ENCODE results near the gene POLR3F. TPM values are rescaled to one million over a fixed set of nuclear protein-coding genes. Genes with fewer than 3 reads are reported as not detected.
"Not testable (repeated sequence)": the region's sequence is repeated elsewhere in the genome, so short reads cannot be mapped to it uniquely, and the experiment has no call there.

The POLR3F gene
- total and polyA plus RNA-seq, 2 experiments from 2014 or later: 9.1 to 10.8 TPM

DNA sequence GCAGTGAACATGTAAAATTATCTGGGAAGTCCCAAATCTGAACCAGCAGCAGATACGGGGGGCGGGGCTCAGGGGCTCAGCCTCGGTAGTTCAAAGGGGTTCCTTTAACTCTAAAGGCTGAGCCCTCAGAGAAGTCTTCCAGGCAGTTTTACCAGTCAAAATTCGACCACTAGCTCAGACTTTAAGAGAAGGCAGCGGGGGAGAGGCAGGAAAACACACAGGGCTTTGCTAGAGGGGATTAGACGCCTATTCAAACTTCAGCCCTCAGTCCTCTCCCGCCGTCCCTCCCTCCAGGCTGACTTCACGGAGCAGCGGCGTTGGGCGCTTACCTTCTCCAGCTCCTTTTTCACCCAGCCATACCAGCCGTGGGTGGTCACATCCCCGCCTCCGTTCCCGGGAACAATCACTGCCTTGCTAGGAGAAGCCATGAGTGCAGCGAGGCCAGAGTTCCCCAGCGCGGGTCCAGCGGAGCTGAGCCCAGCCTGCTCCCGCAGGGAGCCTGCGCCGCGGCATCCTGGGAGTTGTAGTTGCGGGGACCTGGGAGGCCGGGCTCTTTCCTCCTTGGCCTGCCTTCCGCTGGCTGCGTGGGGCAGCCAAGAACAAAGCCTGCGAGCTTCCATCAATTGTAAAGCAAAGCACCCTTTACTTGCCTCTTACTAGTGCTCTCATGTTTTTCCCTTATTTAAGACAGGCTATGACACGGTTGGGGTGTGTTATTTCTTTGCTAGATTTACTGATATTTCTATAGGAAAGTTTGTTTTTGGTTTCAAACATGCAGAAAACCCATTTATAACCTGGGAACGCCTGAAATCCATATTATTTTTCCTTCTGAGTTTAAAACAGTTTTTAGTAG is 29.8 kb downstream of the POLR3F start, which contains the start of gene RBBP9:
Gene RBBP9, minus strand, starts transcription at position 486 of the 853 bp plus-strand sequence. Its CDS starts 58 bp downstream, at position 428.
- DNase-seq (ENCODE audit: low spot score): peak; percentile 90
- Histone ChIP-seq H3K27ac (peak within 1 kb of the TSS; percentile 54), H4K20me1 (ENCODE audit: insufficient read depth, poor library complexity, severe bottlenecking) (no peaks in the 10 kb centered on the region), H3K36me3 (replicated peaks; ENCODE audit: insufficient read depth, low read depth) (no peaks in the 10 kb centered on the region), H3K27me3 (no peaks in the 10 kb centered on the region), H2AFZ (peak within 1 kb of the TSS; percentile 84), H3K4me1 (ENCODE audit: insufficient read depth) (no peaks in the 10 kb centered on the region), H3K4me3 (peak within 1 kb of the TSS; percentile 47), H3K9me3 (ENCODE audit: low read depth) (no peaks in the 10 kb centered on the region), H3K4me2 (peak within 1 kb of the TSS; percentile 73), H3K79me2 (peaks cover 10% of the 10 kb centered on the region), H3K9me2 (replicated peaks; ENCODE audit: insufficient read depth) (no peaks in the 10 kb centered on the region)
- no peak for TF ChIP-seq CTCF (IDR thresholded peaks at IDR 0.05; ENCODE audit: poor library complexity)
- TF ChIP-seq EZH2phosphoT487 (IDR thresholded peaks at IDR 0.05; ENCODE audit: low read depth, severe bottlenecking, unreplicated experiment): no peak
- no peak for TF ChIP-seq EZH2 (IDR thresholded peaks at IDR 0.05; ENCODE audit: borderline replicate concordance)
- WGBS (ENCODE audit: low lambda C conversion rate, missing lambda C conversion rate): 4% methylated on average over 31 of the region's 31 CpGs

- H3K36me3 ChIP-seq (replicated peaks; ENCODE audit: insufficient read depth, low read depth): no peaks in the 10 kb centered on the region
- peaks cover 10% of the 10 kb centered on the region for H3K79me2 ChIP-seq
- H4K20me1 ChIP-seq (ENCODE audit: insufficient read depth, poor library complexity, severe bottlenecking): no peaks in the 10 kb centered on the region
- 90% methylated on average over 3 of the region's 3 CpGs for WGBS (ENCODE audit: low lambda C conversion rate, missing lambda C conversion rate)
- DNase-seq (ENCODE audit: low spot score): no peak
- H3K9me2 ChIP-seq (replicated peaks; ENCODE audit: insufficient read depth): no peaks in the 10 kb centered on the region
- H3K9me3 ChIP-seq (ENCODE audit: low read depth): no peaks in the 10 kb centered on the region
- no peak overlapping the region for H3K4me3 ChIP-seq
- no peaks in the 10 kb centered on the region for H3K27me3 ChIP-seq
- H3K27ac ChIP-seq: peak overlapping the region; percentile 54
- no peaks in the 10 kb centered on the region for H3K4me1 ChIP-seq (ENCODE audit: insufficient read depth)
- H3K4me2 ChIP-seq: peak overlapping the region; percentile 63
- H2AFZ ChIP-seq: peak overlapping the region; percentile 84
- TF ChIP-seq EZH2phosphoT487 (IDR thresholded peaks at IDR 0.05; ENCODE audit: low read depth, severe bottlenecking, unreplicated experiment) (no peak), CTCF (IDR thresholded peaks at IDR 0.05; ENCODE audit: poor library complexity) (no peak), EZH2 (IDR thresholded peaks at IDR 0.05; ENCODE audit: borderline replicate concordance) (no peak)
These were observed 30.4 kb downstream of the POLR3F start for GRCh38 chr20:18497603-18498002.

GRCh38 chr20:18501672-18502071 is 34.5 kb downstream of the POLR3F start:
- H4K20me1 ChIP-seq (ENCODE audit: insufficient read depth, poor library complexity, severe bottlenecking); H3K36me3 ChIP-seq (replicated peaks; ENCODE audit: insufficient read depth, low read depth); DNase-seq (ENCODE audit: low spot score); H3K9me3 ChIP-seq (ENCODE audit: low read depth); H3K27me3 ChIP-seq; H3K79me2 ChIP-seq; H3K4me1 ChIP-seq (ENCODE audit: insufficient read depth); H3K4me2 ChIP-seq; H2AFZ ChIP-seq; H3K4me3 ChIP-seq; H3K9me2 ChIP-seq (replicated peaks; ENCODE audit: insufficient read depth); H3K27ac ChIP-seq: not testable (repeated sequence)
- WGBS (ENCODE audit: low lambda C conversion rate, missing lambda C conversion rate): 77% methylated on average over 1 of the region's 1 CpG

GRCh38 chr20:18504479-18505060 is 37.4 kb downstream of the POLR3F start:
- Histone ChIP-seq H2AFZ (no peak overlapping the region), H3K79me2 (peaks cover 16% of the 10 kb centered on the region), H3K4me2 (no peak overlapping the region), H3K9me2 (replicated peaks; ENCODE audit: insufficient read depth) (no peaks in the 10 kb centered on the region), H3K4me3 (no peak overlapping the region), H3K27me3 (no peaks in the 10 kb centered on the region), H3K36me3 (replicated peaks; ENCODE audit: insufficient read depth, low read depth) (no peaks in the 10 kb centered on the region), H3K4me1 (ENCODE audit: insufficient read depth) (peaks cover 7% of the 10 kb centered on the region), H4K20me1 (ENCODE audit: insufficient read depth, poor library complexity, severe bottlenecking) (no peaks in the 10 kb centered on the region), H3K27ac (no peak overlapping the region), H3K9me3 (ENCODE audit: low read depth) (no peaks in the 10 kb centered on the region)
- TF ChIP-seq EZH2phosphoT487 (IDR thresholded peaks at IDR 0.05; ENCODE audit: low read depth, severe bottlenecking, unreplicated experiment) (no peak), EZH2 (IDR thresholded peaks at IDR 0.05; ENCODE audit: borderline replicate concordance) (no peak), CTCF (IDR thresholded peaks at IDR 0.05; ENCODE audit: poor library complexity) (no peak)
- 95% methylated on average over 31 of the region's 31 CpGs for WGBS (ENCODE audit: low lambda C conversion rate, missing lambda C conversion rate)
- DNase-seq (ENCODE audit: low spot score): no peak
